B cell (primary cell): Measurements from ENCODE around the gene GNA12. TPM values are rescaled to one million over a fixed set of nuclear protein-coding genes. Genes with fewer than 3 reads are reported as not detected.
A peak's percentile ranks its signal among the peaks of the same experiment; 100 is the strongest.

Experiments used
- ATAC-seq: fragments of 200-7000 bp; cut with Tn5 transposase; one replicate; pipeline ENCODE4 v1.10.0; 2021; ENCODE audit warnings: low read depth, mild to moderate bottlenecking, moderate number of reproducible peaks, moderate library complexity
- CTCF ChIA-PET: fragments of 350-600 bp; sonication (Branson Sonifier 250); formaldehyde crosslinking; loops from one replicate; lab custom pipeline; 2021; ENCODE audit warnings: antibody characterized with exemption, inconsistent platforms; lab: Charles Lee
- POLR2A ChIA-PET: fragments of 350-600 bp; sonication (Branson Sonifier 250); formaldehyde crosslinking; loops from one replicate; lab custom pipeline; 2021; ENCODE audit warnings: antibody characterized with exemption; lab: Charles Lee
- DNase-seq: peaks from one replicate; pipeline ENCODE4 v3.0.0; 2013
- H2AFZ ChIP-seq: 2 replicates; pipeline ENCODE4 v1.6.1; 2012; ENCODE audit warnings: mild to moderate bottlenecking, low read depth, low read length; ENCODE audit not compliant: insufficient read depth, poor library complexity, severe bottlenecking
- H3K27ac ChIP-seq, 2 donors: 1 replicate in 1 of 2; 2 replicates in 1 of 2; pipeline ENCODE4 v1.5.1; 2012 to 2013; ENCODE audit warnings: low read length in 2 of 2, mild to moderate bottlenecking in 2 of 2, moderate library complexity in 1 of 2
- H3K27me3 ChIP-seq, 4 experiments: fragments of 200-600 bp in 1 of 4; sonication (generic) in 1 of 4; replicated peaks in 1 of 4; 1 replicate in 2 of 4; 2 replicates in 2 of 4; pipeline versions ENCODE4 v1.6.1 to v1.7.0; 2013 to 2016; ENCODE audit warnings: low read length in 3 of 4, mild to moderate bottlenecking in 2 of 4, mixed read lengths in 1 of 4, moderate library complexity in 1 of 4; ENCODE audit not compliant: insufficient read depth in 4 of 4, control insufficient read depth in 3 of 4; ENCODE audit errors: control extremely low read depth in 1 of 4
- H3K36me3 ChIP-seq, 2 experiments: replicated peaks in 1 of 2; 1 replicate in 1 of 2; 2 replicates in 1 of 2; pipeline versions ENCODE4 v1.6.1 to v1.7.1; 2013; ENCODE audit warnings: low read length in 1 of 2; ENCODE audit not compliant: insufficient read depth in 2 of 2, control insufficient read depth in 1 of 2; ENCODE audit errors: control extremely low read depth in 1 of 2, extremely low read depth in 1 of 2
- H3K4me1 ChIP-seq, 2 donors: fragments of 200-600 bp in 1 of 2; sonication (generic) in 1 of 2; 1 replicate in 1 of 2; 2 replicates in 1 of 2; pipeline versions ENCODE4 v1.5.1 to v1.6.1; 2013 to 2017; ENCODE audit warnings: low read length in 2 of 2; ENCODE audit not compliant: control insufficient read depth in 2 of 2, insufficient read depth in 2 of 2
- H3K4me2 ChIP-seq: replicated peaks from 2 replicates; pipeline ENCODE3; 2012; ENCODE audit warnings: mild to moderate bottlenecking, low read depth, low read length; ENCODE audit not compliant: poor library complexity, severe bottlenecking
- H3K4me3 ChIP-seq, 5 experiments: fragments of 200-600 bp in 1 of 5; sonication (generic) in 1 of 5; 1 replicate in 3 of 5; 2 replicates in 2 of 5; pipeline versions ENCODE4 v1.5.1 to v1.7.0; 2011 to 2016; ENCODE audit warnings: low read length in 4 of 5, mild to moderate bottlenecking in 4 of 5, low read depth in 2 of 5, control low read depth in 1 of 5, moderate library complexity in 1 of 5; ENCODE audit not compliant: insufficient read depth in 1 of 5; ENCODE audit errors: control extremely low read depth in 1 of 5, extremely low read depth in 1 of 5
- H3K79me2 ChIP-seq: fragments of 200-600 bp; sonication (generic); one replicate; pipeline ENCODE4 v1.6.0; 2016; ENCODE audit warnings: low read length; ENCODE audit not compliant: control insufficient read depth, insufficient read depth
- H3K9ac ChIP-seq: fragments of 200-600 bp; sonication (generic); 2 replicates; pipeline ENCODE4 v1.6.1; 2017; ENCODE audit warnings: mild to moderate bottlenecking, low read length, moderate library complexity
- H3K9me3 ChIP-seq, 3 donors: one replicate each; pipeline versions ENCODE4 v1.6.1 to v1.7.1; 2013; ENCODE audit warnings: low read length in 2 of 3; ENCODE audit not compliant: control insufficient read depth in 2 of 3, insufficient read depth in 1 of 3; ENCODE audit errors: control extremely low read depth in 1 of 3
- H4K20me1 ChIP-seq: 2 replicates; pipeline ENCODE4 v1.6.0; 2012; ENCODE audit warnings: mild to moderate bottlenecking, low read length; ENCODE audit not compliant: insufficient read depth, control insufficient read depth, poor library complexity, severe bottlenecking
- H3K27ac Mint-ChIP-seq: one replicate; pipeline ENCODE4 v1.8.0; 2021; ENCODE audit warnings: mixed read lengths
- H3K27me3 Mint-ChIP-seq: one replicate; pipeline ENCODE4 v1.8.0; 2021; ENCODE audit warnings: mixed read lengths
- H3K4me1 Mint-ChIP-seq: one replicate; pipeline ENCODE4 v1.8.0; 2021; ENCODE audit warnings: mixed read lengths
- H3K4me3 Mint-ChIP-seq: one replicate; pipeline ENCODE4 v1.8.0; 2021; ENCODE audit warnings: mixed read lengths
- H3K9me3 Mint-ChIP-seq: one replicate; pipeline ENCODE4 v1.8.0; 2022; ENCODE audit warnings: mixed read lengths; ENCODE audit not compliant: insufficient read depth
- EZH2 ChIP-seq: IDR thresholded peaks from 2 replicates; pipeline ENCODE4 v1.6.1; 2012; ENCODE audit warnings: borderline replicate concordance, low read depth, mild to moderate bottlenecking, moderate library complexity, low read length; ENCODE audit not compliant: insufficient read depth, poor library complexity, severe bottlenecking
- WGBS: methylation state at CpG from one replicate; pipeline ENCODE4 v1.1.5; 2013; ENCODE audit warnings: missing lambda C conversion rate; ENCODE audit not compliant: insufficient coverage; 5-methylcytosine and 5-hydroxymethylcytosine counted together
- intact Hi-C: fragments of 100-400 bp; cut with micrococcal nuclease; formaldehyde crosslinking; loops from one replicate; pipeline ENCODE4 v1.10.0; 2022
- polyA plus RNA-seq: library from polyadenylated mRNA; depleted of rRNA; stranded (reverse); fragments of >200 nt; gene quantifications from 2 replicates; pipeline ENCODE4 v1.2.3, GENCODE V29; 2012
- total RNA-seq, 2 donors: library from RNA; stranded (reverse); fragments of 120-200 nt in 1 of 2; gene quantifications; 1 replicate in 1 of 2; 2 replicates in 1 of 2; pipeline versions ENCODE4 v1.2.3 to v1.2.4, GENCODE V29; 2013 to 2022
- TF ChIP-seq, protein P1 (sequence below): fragments of 200-600 bp; IDR thresholded peaks from one replicate; pipeline ENCODE4 v1.8.0; 2022; ENCODE audit warnings: antibody characterized with exemption, mild to moderate bottlenecking

GNA12 gene
- total and polyA plus RNA-seq, 2 donors (not counting 1 experiment from before 2014, with no cell fraction given), result 34.6 to 110 TPM

- H3K27me3 ChIP-seq, result peaks cover 0 to 2% (median 0%) of the 10 kb centered on the region in 4 experiments
- intact Hi-C loops, result no loop called here
- ATAC-seq (no peak), DNase-seq (no peak)
- Mint-ChIP-seq H3K9me3 (no peaks in the 10 kb centered on the region), H3K4me3 (peak overlapping the region; percentile 16), H3K27ac (no peak overlapping the region), H3K27me3 (no peaks in the 10 kb centered on the region), H3K4me1 (peaks cover 15% of the 10 kb centered on the region)
- no peaks in the 10 kb centered on the region for H3K36me3 ChIP-seq
- TF ChIP-seq, protein P1, sequence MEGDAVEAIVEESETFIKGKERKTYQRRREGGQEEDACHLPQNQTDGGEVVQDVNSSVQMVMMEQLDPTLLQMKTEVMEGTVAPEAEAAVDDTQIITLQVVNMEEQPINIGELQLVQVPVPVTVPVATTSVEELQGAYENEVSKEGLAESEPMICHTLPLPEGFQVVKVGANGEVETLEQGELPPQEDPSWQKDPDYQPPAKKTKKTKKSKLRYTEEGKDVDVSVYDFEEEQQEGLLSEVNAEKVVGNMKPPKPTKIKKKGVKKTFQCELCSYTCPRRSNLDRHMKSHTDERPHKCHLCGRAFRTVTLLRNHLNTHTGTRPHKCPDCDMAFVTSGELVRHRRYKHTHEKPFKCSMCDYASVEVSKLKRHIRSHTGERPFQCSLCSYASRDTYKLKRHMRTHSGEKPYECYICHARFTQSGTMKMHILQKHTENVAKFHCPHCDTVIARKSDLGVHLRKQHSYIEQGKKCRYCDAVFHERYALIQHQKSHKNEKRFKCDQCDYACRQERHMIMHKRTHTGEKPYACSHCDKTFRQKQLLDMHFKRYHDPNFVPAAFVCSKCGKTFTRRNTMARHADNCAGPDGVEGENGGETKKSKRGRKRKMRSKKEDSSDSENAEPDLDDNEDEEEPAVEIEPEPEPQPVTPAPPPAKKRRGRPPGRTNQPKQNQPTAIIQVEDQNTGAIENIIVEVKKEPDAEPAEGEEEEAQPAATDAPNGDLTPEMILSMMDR, result no peak
- no peak for TF ChIP-seq EZH2
- no peaks in the 10 kb centered on the region for H3K79me2 ChIP-seq
- ChIA-PET POLR2A (no interaction called here), CTCF (no interaction called here)
- no peaks in the 10 kb centered on the region for H3K9me3 ChIP-seq
- H2AFZ ChIP-seq, result peak overlapping the region; percentile 39
- peaks cover 8 to 12% of the 10 kb centered on the region in 2 donors for H3K4me1 ChIP-seq
- WGBS, result 87% methylated on average over 8 of the region's 8 CpGs
- no peaks in the 10 kb centered on the region for H4K20me1 ChIP-seq
- H3K4me2 ChIP-seq, result peak overlapping the region; percentile 49
- no peak overlapping the region for H3K27ac ChIP-seq
- no peak overlapping the region for H3K9ac ChIP-seq
- H3K4me3 ChIP-seq, result no peak overlapping the region
Measured at GRCh38 chr7:2879354-2879753, 35.2 kb upstream of the GNA12 start.

DNA sequence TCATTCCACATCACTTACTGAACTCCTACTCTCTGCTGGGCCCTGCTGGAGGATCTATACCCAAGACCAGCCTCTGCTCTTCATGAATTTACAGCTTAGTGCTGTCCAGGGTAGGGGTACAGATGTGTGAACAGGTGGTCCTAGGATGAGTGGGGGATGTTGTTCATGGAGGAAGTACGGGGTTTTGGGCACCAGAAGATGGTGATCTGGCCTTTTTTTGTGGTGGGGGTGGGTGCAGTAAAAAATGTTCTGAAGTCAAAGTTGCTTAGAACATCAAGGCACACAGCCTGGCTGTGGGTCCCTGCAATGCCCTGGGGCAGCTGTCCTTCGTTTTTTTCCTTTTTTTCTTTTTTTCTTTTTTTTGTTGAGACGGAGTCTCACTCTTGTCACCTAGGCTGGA lies 34.2 kb upstream of the GNA12 start:
- Mint-ChIP-seq H3K27ac (no peak overlapping the region), H3K27me3 (no peaks in the 10 kb centered on the region), H3K4me1 (peaks cover 15% of the 10 kb centered on the region), H3K9me3 (no peaks in the 10 kb centered on the region), H3K4me3 (no peak overlapping the region)
- 23% methylated on average over 2 of the region's 3 CpGs for WGBS
- ChIA-PET CTCF (no interaction called here), POLR2A (interaction anchor here (0.7 kb wide), 1 partner anchor 226 kb away, joined by 6 read pairs; no protein-coding TSS in a partner anchor)
- H4K20me1 ChIP-seq, result no peaks in the 10 kb centered on the region
- no peaks in the 10 kb centered on the region for H3K79me2 ChIP-seq
- peaks cover 8 to 12% of the 10 kb centered on the region in 2 donors for H3K4me1 ChIP-seq
- H2AFZ ChIP-seq, result peak overlapping the region; percentile 39
- TF ChIP-seq EZH2, result no peak
- TF ChIP-seq, protein P1, result no peak
- ATAC-seq, result no peak
- intact Hi-C loops, result no loop called here
- no peak overlapping the region for H3K9ac ChIP-seq
- H3K4me2 ChIP-seq, result no peak overlapping the region
- H3K27me3 ChIP-seq, result peaks cover 0 to 2% (median 0%) of the 10 kb centered on the region in 4 experiments
- no peak overlapping the region for H3K4me3 ChIP-seq
- H3K9me3 ChIP-seq, result no peaks in the 10 kb centered on the region
- H3K27ac ChIP-seq, result no peak overlapping the region
- H3K36me3 ChIP-seq, result no peaks in the 10 kb centered on the region
- no peak for DNase-seq
